ENCODE measurements around the gene NPAS2.

DNA sequence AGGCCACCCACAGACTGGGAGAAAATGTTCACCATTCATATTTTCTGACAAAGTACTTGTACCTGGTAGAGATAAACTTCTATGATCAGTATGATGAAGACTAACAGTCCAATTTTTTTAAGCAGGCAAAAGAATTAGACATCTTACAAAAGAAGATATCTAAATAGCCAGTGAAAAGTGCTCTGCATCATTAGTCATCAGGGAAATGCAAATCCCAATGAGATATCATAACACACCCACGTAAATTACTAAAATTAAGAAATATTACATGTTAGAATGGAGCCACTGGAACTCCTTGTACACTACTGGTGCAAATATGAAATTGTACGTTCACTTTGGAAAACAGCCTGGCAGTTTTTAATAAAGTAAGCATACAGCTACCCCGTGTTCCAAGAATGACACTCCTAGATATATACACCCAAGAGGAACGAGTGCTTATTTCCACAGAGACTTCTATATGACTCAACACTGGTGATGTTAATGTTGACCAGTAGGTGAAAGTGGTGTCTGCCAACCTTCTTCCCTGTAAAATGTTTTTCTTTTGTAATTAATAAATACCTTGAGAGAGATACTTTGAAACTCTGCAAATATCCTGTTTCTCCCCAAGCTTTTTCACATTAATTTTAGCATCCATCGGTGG lies 80.3 kb downstream of the NPAS2 start:
- TF ChIP-seq, protein P1, sequence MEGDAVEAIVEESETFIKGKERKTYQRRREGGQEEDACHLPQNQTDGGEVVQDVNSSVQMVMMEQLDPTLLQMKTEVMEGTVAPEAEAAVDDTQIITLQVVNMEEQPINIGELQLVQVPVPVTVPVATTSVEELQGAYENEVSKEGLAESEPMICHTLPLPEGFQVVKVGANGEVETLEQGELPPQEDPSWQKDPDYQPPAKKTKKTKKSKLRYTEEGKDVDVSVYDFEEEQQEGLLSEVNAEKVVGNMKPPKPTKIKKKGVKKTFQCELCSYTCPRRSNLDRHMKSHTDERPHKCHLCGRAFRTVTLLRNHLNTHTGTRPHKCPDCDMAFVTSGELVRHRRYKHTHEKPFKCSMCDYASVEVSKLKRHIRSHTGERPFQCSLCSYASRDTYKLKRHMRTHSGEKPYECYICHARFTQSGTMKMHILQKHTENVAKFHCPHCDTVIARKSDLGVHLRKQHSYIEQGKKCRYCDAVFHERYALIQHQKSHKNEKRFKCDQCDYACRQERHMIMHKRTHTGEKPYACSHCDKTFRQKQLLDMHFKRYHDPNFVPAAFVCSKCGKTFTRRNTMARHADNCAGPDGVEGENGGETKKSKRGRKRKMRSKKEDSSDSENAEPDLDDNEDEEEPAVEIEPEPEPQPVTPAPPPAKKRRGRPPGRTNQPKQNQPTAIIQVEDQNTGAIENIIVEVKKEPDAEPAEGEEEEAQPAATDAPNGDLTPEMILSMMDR (IDR thresholded peaks at IDR 0.05; ENCODE audit: low read depth, low read length): no peak
- no peak for TF ChIP-seq EZH2phosphoT487 (IDR thresholded peaks at IDR 0.05; ENCODE audit: low read depth)
